Measurements from ENCODE around the gene ULBP1.
"Not testable (repeated sequence)": the region's sequence is repeated elsewhere in the genome, so short reads cannot be mapped to it uniquely, and the experiment has no call there.

Gene ULBP1

DNA sequence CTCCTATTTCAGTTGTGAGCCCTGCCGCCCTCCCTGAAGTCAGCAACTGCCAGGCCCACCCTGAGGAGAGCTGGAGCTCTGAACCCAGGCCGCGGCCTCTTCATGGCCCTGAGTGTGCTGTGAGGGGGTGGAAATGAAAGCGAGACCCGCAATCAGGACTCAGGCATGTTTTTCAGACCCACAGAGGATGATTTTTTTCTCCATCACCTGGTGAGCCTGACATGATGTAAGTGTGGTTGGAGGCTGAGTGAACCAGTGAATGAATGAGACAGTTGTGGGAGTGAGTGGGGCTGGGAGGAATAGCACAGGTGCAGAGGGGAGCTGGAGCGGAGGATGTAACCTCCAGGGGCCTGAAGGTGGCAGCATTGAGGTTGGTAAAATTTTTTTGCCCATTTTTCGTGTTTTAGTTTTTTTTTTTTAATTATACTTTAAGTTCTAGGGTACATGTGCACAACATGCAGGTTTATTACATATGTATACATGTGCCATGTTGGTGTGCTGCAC is 43.3 kb downstream of the ULBP1 start:
- DNase-seq = peak; percentile 36

DNA sequence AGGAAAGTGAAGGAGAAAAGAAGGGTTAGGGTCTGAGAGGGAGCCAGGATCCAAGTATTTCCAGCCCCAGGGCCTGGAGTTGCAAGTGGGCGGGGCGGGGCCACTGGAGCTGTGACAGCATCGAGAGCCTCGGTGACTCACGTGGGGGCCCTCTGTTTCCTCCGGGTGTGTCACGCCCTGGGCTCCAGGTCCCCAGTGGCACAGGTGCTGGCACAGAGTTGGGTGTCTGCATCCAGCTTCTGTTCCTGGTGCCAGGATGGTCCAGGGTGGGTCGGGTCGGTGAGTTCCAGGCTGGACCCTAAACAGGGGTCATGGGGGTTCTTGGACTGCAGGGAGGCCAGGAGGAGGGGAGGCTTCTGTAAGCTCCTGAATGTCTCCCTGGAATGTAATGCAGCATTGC is 44.8 kb downstream of the ULBP1 start:
- no peak for DNase-seq

- not testable (repeated sequence) for DNase-seq
These were observed 49.4 kb downstream of the ULBP1 start for GRCh38 chr6:150012846-150013784.

DNA sequence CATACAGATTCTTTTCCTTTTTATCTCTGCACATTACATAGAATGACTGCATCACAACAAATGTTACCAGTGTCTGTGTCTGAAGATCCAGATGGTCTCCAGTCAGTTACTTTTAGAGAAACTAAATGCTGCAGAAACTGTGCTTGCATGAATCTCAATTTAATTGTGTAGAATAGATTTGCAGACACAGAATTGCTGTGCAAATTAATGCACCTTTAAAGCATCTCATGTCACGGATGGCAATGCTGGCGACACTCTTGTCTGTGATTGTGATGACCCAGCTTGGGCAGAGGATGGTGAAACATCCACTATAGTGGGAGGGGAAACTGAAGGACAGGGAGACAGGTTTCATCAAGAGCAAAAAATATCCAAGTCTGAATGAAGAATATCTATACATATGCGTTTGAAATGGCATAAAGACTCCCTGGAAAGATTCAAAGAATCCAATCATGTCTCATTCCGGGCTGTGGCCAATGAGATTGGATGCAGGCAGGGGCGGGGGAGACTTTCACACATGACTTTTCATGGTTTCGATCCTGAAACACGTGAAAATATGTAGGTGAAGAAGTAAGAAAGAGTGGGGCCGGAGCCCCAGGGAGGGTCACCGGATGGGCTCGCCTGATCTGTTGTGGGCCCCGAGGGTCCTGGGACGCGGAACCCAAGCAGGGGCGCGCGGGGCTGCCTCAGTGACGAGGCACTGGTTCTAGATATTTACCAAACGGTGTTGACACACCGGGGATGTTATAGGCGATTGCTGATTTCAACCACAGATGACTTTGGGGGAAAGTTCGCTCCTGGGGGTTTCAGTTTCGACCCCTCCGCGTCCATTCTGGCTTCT is 50.3 kb downstream of the ULBP1 start:
- not testable (repeated sequence) for DNase-seq

- not testable (repeated sequence) for DNase-seq
These were observed 51.0 kb downstream of the ULBP1 start for GRCh38 chr6:150014623-150015280.

DNA sequence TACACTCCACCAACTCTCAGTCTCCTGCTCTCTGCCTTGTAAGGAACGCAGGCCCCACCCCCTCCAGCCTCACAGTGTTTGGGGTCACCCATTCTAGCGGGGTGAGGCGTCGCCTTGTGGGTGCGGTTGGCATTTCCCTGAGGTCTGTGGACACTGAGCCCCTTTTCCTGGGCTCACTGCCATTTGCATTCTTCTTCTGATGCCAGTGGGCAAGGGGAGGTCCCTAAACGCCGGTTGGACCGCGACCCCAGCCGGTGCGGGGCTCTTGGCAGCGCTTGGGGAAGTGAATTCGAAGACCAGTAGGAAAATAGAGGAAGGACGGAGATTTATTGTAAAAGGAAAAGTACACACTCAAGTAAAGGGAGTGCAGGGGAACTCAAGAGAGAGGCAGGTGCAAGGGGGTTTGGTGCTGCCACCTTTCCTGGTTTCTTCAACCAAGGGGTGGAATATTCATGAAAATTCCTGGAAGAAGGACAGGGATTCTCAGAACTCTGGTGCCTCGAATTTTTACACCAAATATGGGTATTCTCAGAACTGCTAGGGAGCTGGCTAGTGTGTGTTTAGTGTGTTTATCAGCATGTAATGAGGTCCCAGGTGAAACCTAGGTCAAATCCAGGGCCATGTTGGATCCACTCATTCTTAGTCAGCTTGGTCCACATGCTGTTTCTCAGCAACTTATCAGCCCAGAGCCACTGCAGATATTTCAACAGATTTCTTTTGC is 51.7 kb downstream of the ULBP1 start:
- not testable (repeated sequence) for DNase-seq

DNA sequence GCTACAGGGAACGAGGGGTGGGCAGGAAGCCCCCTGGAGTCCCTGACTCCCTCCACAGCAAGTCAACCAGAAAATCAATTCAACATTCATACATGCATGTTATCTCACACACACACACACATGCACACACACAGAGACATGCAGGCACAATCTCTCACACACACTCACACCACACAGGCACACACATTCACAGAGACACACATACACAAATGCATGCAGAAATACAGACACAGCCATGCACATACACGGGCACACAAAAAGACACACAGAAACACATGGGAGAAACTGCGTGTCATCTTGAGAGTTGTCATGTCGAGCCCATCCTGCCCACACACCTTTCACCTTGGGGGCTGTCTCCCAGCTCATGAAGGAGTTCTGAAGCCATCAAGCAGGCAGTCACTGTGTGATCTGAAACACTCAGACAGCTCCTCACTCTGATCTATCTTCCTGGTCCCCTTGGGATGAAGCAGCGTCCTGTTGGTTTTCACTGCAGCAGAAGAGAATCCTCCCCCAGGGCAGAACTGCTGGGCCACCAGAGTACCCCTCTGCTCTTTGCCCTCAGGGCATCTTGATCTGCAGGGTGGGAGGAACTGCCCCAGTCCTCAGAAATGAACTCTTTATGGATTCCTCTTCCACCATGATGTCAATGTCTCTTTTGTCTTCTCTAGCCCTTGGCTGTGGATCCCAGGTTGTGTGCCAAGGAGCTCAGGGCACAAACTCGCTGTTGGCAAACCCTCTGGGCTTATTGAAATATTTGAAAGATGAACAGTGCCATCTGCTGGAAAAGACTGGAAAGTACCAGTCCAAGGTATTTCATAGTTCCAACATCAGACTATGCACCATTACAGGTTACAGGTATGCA is 52.8 kb downstream of the ULBP1 start:
- peak; percentile 38 for DNase-seq

- not testable (repeated sequence) for DNase-seq
These were observed 53.4 kb downstream of the ULBP1 start for GRCh38 chr6:150017186-150017521.

DNA sequence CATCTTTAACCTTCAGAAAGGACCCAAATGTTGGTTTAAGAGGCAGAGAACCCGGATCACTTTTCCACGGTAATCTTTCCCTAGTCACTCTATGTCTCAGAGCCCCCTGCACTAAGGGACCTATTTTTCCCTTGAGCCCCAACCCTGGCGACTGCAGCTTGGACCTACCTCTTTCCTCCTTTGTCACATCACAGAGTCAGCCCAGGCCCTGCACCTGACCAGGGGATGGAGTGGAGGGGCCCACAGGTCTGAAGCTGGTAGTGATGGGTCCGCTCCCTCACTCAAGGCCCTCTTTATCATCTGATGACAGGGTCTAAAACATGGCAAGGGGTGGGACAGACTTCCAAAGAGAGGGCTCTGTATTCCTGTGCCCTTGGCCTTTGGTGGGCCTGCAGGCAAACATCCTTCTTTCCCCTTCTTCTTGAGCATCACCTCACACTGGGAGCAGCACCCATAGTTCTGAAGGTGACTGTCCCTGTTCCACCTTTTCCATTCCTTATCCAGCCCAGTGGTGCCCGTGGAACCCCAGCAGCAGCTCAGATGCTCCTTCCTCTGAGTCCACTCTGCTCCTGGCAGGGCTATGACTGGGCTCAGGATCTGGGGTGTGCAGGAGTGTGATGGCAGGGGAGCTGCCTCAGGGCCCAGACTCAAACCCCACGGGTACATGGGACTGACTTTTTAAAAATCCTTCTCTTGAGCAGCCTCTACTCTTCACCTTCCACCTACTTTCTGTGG is 55.3 kb downstream of the ULBP1 start:
- DNase-seq = no peak

DNA sequence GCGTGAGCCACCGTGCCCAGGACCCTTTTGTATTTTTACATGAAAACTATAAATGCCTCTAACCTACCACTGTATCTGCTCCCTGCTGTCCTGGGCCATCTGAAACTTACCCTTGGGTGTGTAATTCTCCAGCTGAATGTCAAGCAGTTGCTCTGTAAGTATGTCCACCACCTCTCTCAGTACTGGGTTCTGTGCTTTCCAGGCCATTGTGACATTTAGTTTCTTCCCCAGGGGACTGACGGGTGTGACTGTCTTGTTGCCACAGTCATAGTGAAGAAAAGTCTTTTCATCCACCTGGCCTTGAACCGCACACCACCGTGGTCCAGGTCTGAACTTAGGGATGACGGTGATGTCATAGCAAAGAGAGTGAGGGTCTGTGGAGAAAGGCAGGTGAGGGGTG is 58.1 kb downstream of the ULBP1 start:
- not testable (repeated sequence) for DNase-seq

Measured in CD4-positive, alpha-beta T cell treated with Interleukin-15 for 1 hour (primary cell).